Activated T-cell treated with anti-CD3 and anti-CD28 coated beads, Interleukin-2, amount 50 U/mL, for 24 hours (primary cell): ENCODE data around the gene RICTOR.
"Not testable (repeated sequence)": the region's sequence is repeated elsewhere in the genome, so short reads cannot be mapped to it uniquely, and the experiment has no call there.

Source experiments
- DNase-seq: peaks from one replicate; pipeline ENCODE4 v3.0.0-alpha.2; 2020
- H3K27ac Mint-ChIP-seq: 2 replicates; pipeline ENCODE4 v1.8.0; 2020; ENCODE audit warnings: mild to moderate bottlenecking, mixed read lengths
- H3K27me3 Mint-ChIP-seq: 2 replicates; pipeline ENCODE4 v1.8.0; 2020; ENCODE audit warnings: mixed read lengths
- H3K36me3 Mint-ChIP-seq: 2 replicates; pipeline ENCODE4 v1.8.0; 2020; ENCODE audit warnings: low read depth, mixed read lengths
- H3K4me1 Mint-ChIP-seq: 2 replicates; pipeline ENCODE4 v1.8.0; 2020; ENCODE audit warnings: low read depth, mixed read lengths
- H3K4me3 Mint-ChIP-seq: 2 replicates; pipeline ENCODE4 v1.8.0; 2020; ENCODE audit warnings: mild to moderate bottlenecking, moderate library complexity, mixed read lengths
- H3K9me3 Mint-ChIP-seq: 2 replicates; pipeline ENCODE4 v1.8.0; 2020; ENCODE audit warnings: mixed read lengths

RICTOR gene

DNA sequence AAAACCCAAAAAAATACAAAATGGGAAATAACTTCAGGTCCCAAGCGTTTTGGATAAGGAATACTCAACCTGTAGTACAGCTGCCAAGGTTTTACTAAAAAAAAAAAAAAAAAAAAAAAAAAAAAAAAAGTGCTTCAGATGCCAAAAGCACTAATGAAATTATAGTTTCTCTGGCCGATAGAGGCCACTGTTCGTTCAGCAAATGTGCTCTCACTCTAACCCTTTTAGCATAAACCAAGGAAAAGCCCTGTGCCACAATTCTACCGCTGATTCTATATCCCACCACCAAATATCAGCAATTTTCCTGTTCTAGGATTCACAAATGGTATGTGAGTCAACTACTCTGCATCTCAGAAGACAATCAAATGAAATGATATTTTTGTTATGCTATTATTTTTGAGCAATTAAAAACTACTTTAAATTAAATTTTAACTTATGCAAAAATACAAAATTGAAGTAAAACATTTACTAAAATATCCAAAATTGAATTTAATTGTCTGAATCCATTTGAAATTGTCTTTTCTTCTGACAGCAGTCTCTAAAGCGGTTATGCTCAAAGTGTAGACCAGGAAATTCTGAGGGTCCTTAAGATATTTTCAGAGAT is 79.8 kb downstream of the RICTOR start:
- Mint-ChIP-seq H3K9me3 (peaks cover 2% of the 10 kb centered on the region), H3K4me3 (no peak overlapping the region), H3K36me3 (peaks cover 46% of the 10 kb centered on the region), H3K27ac (no peak overlapping the region), H3K27me3 (no peaks in the 10 kb centered on the region), H3K4me1 (peaks cover 22% of the 10 kb centered on the region)
- no peak for DNase-seq

DNA sequence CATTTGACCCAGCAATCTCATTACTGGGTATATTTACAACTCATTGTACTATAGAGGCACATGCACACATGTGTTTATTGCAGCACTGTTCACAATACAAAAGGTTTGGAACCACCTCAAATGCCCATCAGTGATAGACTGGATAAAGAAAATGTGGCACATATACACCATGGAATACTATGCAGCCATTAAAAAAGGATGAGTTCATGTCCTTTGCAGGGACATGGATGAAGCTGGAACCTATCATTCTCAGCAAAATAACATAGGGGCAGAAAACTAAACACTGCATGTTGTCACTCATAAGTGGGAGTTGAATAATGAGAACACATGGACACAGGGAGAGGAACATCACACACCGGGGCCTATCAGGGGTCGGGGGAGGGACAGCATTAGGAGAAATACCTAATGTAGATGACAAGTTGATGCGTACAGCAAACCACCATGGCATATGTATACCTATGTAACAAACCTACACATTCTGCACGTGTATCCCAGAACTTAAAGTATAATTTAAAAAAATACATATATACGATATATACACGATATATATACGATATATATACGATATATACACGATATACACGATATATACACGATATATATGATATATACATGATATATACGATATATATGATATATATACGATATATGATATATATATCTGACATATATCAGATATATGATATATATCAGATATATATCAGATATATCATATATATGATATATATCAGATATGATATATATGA is 84.1 kb downstream of the RICTOR start:
- Mint-ChIP-seq H3K4me1 (peaks cover 14% of the 10 kb centered on the region), H3K36me3 (peaks cover 62% of the 10 kb centered on the region)
- not testable (repeated sequence) for H3K27me3 Mint-ChIP-seq, H3K27ac Mint-ChIP-seq, DNase-seq, H3K4me3 Mint-ChIP-seq, H3K9me3 Mint-ChIP-seq

DNA sequence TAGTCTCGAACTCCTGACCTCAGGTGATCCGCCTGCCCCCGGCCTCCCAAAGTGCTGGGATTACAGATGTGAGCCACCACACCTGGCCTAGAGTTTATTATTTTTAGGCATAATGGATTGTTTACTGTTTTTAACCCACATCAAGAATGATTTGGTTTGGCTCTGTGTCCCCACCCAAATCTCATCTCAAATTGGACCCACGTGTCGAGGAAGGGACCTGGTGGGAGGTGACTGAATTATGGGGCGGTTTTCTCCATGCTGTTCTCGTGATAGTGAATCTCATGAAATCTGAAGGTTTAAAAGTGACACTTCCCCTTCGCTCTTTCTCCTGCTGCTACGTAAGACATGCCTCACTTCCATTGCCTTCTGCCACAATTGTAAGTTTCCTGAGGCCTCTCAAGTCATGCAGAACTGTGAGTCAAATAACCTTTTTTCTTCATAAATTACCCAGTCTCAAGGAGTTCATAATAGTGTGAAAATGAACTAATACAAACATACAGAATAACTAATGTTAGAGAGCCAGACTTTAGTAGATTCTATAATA is 88.2 kb downstream of the RICTOR start:
- H3K36me3 Mint-ChIP-seq = peaks cover 57% of the 10 kb centered on the region
- H3K9me3 Mint-ChIP-seq = peaks cover 2% of the 10 kb centered on the region
- no peaks in the 10 kb centered on the region for H3K27me3 Mint-ChIP-seq
- H3K27ac Mint-ChIP-seq = no peak overlapping the region
- H3K4me1 Mint-ChIP-seq = peaks cover 12% of the 10 kb centered on the region
- DNase-seq = no peak
- H3K4me3 Mint-ChIP-seq = no peak overlapping the region

DNA sequence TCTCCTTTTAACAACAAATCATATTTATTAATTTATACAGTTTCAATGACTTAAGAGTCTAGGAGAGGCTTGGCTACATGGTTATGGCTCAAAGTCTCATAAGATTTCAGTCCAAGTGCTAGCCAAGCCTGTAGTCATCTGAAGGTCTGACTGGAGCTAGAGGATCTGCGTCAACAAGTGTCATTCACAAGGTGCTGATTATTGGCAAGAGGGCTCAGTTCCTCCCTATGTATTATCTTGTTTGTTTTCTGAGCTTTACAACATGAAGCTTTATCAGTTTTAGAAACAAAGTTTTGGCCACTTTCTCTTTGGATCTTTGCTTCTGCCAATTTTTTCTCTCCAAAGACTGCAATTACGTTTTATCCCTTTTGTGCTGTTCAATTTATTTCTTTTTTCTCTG is 94.7 kb downstream of the RICTOR start:
- H3K9me3 Mint-ChIP-seq = no peaks in the 10 kb centered on the region
- no peak overlapping the region for H3K27ac Mint-ChIP-seq
- H3K36me3 Mint-ChIP-seq = peaks cover 52% of the 10 kb centered on the region
- H3K4me1 Mint-ChIP-seq = peaks cover 12% of the 10 kb centered on the region
- DNase-seq = no peak
- H3K27me3 Mint-ChIP-seq = no peaks in the 10 kb centered on the region
- no peak overlapping the region for H3K4me3 Mint-ChIP-seq

DNA sequence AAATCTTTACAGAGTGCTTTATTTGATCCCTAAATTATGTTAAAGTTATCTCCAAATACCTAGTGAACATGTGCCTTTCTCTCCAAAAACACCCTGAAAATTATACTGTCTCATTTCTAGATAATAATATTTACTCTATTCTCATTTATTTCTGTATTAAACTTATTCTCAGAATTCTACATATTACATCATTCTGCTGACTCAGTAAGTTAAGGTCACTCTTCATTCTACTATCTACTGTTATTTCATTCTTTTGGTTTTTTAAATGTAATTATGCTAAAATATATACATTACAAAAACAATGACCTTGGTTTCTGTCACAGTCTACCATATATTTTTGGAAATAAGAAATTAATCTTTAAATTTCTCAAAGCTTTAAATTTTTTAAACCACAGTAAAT is 96.2 kb downstream of the RICTOR start:
- H3K27ac Mint-ChIP-seq = no peak overlapping the region
- H3K9me3 Mint-ChIP-seq = no peaks in the 10 kb centered on the region
- no peak for DNase-seq
- H3K4me1 Mint-ChIP-seq = peaks cover 15% of the 10 kb centered on the region
- no peak overlapping the region for H3K4me3 Mint-ChIP-seq
- H3K36me3 Mint-ChIP-seq = peaks cover 63% of the 10 kb centered on the region
- H3K27me3 Mint-ChIP-seq = no peaks in the 10 kb centered on the region

DNA sequence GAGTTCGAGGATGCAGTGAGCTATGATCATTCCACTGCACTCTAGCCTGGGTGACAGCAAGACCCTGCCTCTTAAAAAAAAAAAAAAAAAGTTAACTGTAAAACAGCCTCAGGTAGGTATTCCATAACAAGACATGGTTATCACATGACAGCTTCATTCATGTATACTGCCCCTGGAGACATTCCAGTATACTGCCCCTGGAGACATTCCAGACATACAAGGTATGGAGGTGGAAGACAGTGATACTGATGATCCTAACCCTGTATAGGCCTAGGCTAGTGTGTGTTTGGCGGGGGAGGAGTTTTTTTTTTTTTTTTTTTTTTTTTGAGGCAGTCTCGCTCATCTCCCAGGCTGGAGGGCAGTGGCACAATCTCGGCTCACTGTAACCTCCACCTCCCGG is 105.5 kb downstream of the RICTOR start:
- H3K36me3 Mint-ChIP-seq = peaks cover 64% of the 10 kb centered on the region
- no peaks in the 10 kb centered on the region for H3K9me3 Mint-ChIP-seq
- H3K27ac Mint-ChIP-seq = no peak overlapping the region
- no peaks in the 10 kb centered on the region for H3K4me1 Mint-ChIP-seq
- no peak overlapping the region for H3K4me3 Mint-ChIP-seq
- no peak for DNase-seq
- no peaks in the 10 kb centered on the region for H3K27me3 Mint-ChIP-seq

DNA sequence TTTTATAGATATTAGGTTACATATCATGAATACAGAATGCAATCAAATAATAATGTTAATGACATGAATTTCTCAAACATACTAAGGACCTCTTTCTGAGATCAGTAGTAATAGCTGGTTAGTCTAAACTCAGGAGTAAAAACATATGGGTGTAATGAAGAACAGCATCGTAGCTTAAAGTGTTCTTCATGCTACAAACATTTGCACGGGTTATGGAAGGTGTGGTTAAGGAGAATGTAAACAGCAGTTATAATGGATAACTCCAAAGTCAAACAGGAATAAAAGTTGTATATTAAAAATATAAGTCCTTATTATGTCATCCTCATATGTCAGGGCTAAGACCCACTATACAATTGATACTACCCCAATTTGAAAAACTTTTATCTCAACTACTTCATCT is 112.5 kb downstream of the RICTOR start:
- peaks cover 74% of the 10 kb centered on the region for H3K36me3 Mint-ChIP-seq
- H3K27me3 Mint-ChIP-seq = no peaks in the 10 kb centered on the region
- H3K4me3 Mint-ChIP-seq = no peak overlapping the region
- H3K9me3 Mint-ChIP-seq = no peaks in the 10 kb centered on the region
- no peaks in the 10 kb centered on the region for H3K4me1 Mint-ChIP-seq
- DNase-seq = no peak
- H3K27ac Mint-ChIP-seq = no peak overlapping the region

DNA sequence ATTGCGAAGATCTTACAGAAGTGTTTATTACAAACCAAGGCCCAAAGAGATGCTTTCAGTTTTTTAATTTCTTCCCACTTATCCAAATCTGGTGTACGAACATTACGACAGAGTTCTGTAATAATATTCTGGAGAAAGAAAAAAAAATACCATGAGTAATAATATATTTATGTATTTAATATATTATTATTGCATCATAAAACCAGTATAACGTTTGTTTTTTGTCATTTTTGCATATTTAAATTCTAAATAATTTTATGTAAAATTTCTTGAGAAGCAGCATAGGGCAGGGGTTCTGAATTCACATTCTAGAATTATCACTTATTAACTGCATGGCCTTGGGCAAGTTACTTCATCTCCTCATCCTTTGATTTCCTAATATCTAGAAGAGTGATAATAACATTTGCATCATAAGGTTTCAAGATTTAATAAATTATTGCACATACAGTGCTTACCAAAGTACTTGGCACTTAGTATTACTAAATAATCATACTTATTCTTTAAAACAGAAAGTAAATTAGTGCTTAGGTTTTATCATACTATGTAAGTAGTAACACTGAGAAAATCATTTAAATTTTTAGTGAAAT is 120.7 kb downstream of the RICTOR start:
- DNase-seq = no peak
- Mint-ChIP-seq H3K27me3 (no peaks in the 10 kb centered on the region), H3K27ac (no peak overlapping the region), H3K36me3 (peaks cover 86% of the 10 kb centered on the region), H3K9me3 (no peaks in the 10 kb centered on the region), H3K4me1 (no peaks in the 10 kb centered on the region), H3K4me3 (no peak overlapping the region)

DNA sequence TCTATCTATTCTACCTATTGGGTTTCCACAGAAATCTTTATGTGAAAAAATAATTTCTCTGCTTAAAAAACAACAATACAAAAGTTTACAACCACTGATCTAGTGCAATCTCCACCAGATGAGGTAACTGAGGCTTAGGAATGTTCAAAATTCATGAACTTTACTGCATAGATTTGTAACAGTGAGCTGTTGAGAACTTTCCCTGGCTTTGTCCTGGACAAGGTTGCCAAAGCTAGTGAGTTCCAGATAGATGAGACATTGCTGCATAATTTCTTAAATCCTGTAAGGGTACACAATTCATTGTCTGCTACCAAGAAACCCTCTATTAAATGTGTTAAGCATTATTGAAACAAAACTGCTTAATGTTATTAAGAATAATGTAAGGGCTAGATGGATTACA is 125.7 kb downstream of the RICTOR start:
- Mint-ChIP-seq H3K9me3 (no peaks in the 10 kb centered on the region), H3K4me3 (no peak overlapping the region), H3K27ac (no peak overlapping the region), H3K27me3 (no peaks in the 10 kb centered on the region), H3K36me3 (peaks cover 80% of the 10 kb centered on the region), H3K4me1 (no peaks in the 10 kb centered on the region)
- DNase-seq = no peak

DNA sequence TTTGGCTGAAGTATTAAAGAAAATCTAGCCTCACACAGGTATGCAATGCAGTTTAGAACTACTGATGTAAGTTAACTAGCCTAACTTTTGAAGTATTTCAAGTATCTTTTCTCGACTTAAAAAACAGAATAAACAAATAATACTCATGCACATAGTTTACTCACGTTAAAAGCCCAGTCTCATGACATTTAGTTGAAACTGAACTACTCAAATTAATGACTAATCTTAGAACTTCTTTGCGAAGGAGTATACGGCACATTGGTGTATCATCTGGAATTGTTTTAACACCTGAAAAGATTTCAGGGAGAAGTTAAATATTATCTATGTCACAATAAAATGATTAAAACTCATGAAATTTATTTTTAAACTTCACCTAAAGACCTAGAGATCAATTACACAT is 129.9 kb downstream of the RICTOR start:
- Mint-ChIP-seq H3K27ac (no peak overlapping the region), H3K4me3 (no peak overlapping the region), H3K4me1 (peaks cover 3% of the 10 kb centered on the region), H3K27me3 (no peaks in the 10 kb centered on the region), H3K36me3 (peaks cover 71% of the 10 kb centered on the region), H3K9me3 (no peaks in the 10 kb centered on the region)
- no peak for DNase-seq

DNA sequence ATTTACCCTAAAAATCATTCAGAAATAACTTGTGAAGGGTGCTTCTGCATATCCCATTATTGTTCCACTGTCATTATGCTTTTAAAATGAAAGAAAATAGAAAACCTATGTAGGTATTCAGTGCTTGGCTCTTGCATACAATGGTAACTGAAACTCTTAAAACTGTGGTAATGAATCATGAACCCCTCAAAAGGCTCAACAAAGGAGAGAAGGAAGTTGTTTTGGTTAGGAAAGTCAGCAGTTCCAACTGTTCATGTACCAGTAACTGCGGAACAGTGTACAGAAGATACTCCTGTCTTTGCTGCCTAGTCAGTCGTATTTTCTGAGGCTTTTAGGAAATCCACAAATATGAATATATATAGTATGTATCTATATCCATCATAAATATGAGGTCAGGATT is 132.3 kb downstream of the RICTOR start:
- no peak overlapping the region for H3K4me3 Mint-ChIP-seq
- DNase-seq = no peak
- peaks cover 3% of the 10 kb centered on the region for H3K4me1 Mint-ChIP-seq
- H3K27me3 Mint-ChIP-seq = no peaks in the 10 kb centered on the region
- no peaks in the 10 kb centered on the region for H3K9me3 Mint-ChIP-seq
- H3K36me3 Mint-ChIP-seq = peaks cover 71% of the 10 kb centered on the region
- peak overlapping the region; percentile 30 for H3K27ac Mint-ChIP-seq

DNA sequence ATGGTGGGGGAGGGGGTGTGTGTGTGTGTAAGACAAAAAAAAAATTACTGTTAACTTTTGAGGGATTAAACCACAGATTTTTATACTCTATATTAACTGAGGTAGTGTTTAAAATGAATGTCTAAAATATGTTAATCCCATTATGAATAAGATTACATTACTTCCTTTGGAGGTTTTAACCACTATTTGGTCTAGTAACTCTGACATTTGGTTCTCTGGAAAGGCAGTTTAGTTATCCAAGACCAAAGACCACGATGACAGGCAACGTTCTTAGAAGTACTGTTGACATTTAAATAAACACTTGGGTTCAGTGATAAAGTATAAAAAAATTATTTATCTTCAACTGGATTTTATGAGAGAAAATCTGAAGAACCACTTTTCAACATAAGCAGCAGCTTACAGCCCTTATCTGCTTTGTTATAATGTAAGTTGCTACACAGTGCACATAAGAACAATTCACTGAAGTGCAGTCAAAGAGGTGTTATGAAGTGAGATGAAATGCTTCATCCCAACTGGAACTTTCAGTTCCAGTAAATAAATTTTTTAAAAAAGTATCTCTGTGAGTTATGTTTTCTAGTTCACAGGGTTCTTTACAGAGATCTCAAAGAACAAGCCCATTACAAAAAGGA is 133.9 kb downstream of the RICTOR start:
- Mint-ChIP-seq H3K27ac (no peak overlapping the region), H3K4me1 (peaks cover 3% of the 10 kb centered on the region), H3K36me3 (peaks cover 68% of the 10 kb centered on the region), H3K4me3 (no peak overlapping the region), H3K9me3 (no peaks in the 10 kb centered on the region), H3K27me3 (no peaks in the 10 kb centered on the region)
- no peak for DNase-seq

DNA sequence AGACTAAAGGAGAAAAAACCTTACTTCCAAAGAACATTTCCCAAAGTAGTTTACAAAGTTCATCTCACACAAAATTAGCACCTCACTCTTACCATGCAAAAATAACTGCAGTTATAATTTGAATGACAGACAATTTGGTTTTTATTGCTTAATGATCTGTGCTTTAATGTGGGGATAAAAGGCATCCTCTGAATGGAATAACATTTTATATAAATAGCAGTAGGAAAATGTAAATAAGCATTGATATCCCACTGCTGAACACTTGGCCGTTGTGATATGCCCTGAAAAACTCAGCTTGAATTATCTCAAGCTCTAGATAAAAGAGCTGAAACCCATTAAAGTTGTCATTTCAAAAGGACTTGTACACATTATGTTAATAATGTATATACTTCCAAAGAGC is 135.2 kb downstream of the RICTOR start:
- peaks cover 3% of the 10 kb centered on the region for H3K4me1 Mint-ChIP-seq
- H3K4me3 Mint-ChIP-seq = no peak overlapping the region
- DNase-seq = no peak
- peaks cover 55% of the 10 kb centered on the region for H3K36me3 Mint-ChIP-seq
- no peaks in the 10 kb centered on the region for H3K27me3 Mint-ChIP-seq
- H3K9me3 Mint-ChIP-seq = no peaks in the 10 kb centered on the region
- H3K27ac Mint-ChIP-seq = no peak overlapping the region

DNA sequence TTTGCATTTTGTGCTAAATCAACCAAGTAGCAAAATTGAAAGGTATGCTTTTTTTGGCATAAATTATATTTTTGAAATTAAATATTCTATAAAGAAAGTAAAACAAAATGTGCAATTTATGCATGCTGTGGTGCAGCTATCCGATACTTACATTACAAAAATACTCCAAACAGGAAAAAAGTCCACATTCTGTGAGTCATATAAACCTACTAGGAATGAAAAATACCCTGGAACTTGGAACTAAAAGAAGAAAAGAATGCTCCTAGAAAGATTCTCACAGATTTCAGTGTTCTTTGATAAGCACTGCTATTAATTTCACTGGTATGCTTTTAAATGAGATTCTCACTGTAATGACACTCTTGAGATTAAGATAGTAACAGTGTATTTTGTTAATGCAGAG is 135.8 kb downstream of the RICTOR start:
- peaks cover 55% of the 10 kb centered on the region for H3K36me3 Mint-ChIP-seq
- H3K4me1 Mint-ChIP-seq = peaks cover 3% of the 10 kb centered on the region
- no peak overlapping the region for H3K27ac Mint-ChIP-seq
- DNase-seq = no peak
- H3K4me3 Mint-ChIP-seq = no peak overlapping the region
- H3K27me3 Mint-ChIP-seq = no peaks in the 10 kb centered on the region
- H3K9me3 Mint-ChIP-seq = no peaks in the 10 kb centered on the region

DNA sequence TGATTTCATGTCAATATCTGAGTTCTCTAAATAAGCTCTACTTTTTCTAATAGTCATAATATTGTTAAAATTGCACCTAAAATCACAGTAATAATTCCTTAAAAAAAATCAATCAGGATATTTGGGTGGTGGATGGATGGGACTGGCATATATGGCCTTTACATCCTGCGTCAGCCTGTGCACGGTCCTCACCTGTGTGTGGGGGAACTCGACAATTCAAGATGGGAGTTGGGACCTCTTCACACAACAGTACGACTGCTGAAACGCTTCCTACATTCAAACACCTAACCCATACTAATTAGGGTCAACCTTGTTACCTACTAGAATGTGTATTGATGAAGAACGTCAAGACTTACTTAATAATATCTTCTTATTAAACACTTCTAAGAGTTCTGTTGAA is 137.9 kb downstream of the RICTOR start:
- H3K36me3 Mint-ChIP-seq = peaks cover 42% of the 10 kb centered on the region
- DNase-seq = no peak
- H3K9me3 Mint-ChIP-seq = no peaks in the 10 kb centered on the region
- no peak overlapping the region for H3K27ac Mint-ChIP-seq
- H3K27me3 Mint-ChIP-seq = no peaks in the 10 kb centered on the region
- no peak overlapping the region for H3K4me3 Mint-ChIP-seq
- peaks cover 1% of the 10 kb centered on the region for H3K4me1 Mint-ChIP-seq
